Gastroesophageal sphincter (tissue), 4 donors: ENCODE data around the gene EMID1. TPM values are rescaled to one million over a fixed set of nuclear protein-coding genes. Genes with fewer than 3 reads are reported as not detected.

Experiments used
- ATAC-seq: fragments of 150-250 bp; one replicate; pipeline ENCODE4 v1.9.1; 2016; ENCODE audit warnings: mild to moderate bottlenecking, moderate library complexity
- H3K27ac ChIP-seq, 4 donors: fragments of 200-600 bp; sonication (generic) in 3 of 4; 1 replicate in 3 of 4; 2 replicates in 1 of 4; pipeline ENCODE4 v1.5.1; 2016 to 2019
- H3K27me3 ChIP-seq: fragments of 200-600 bp; sonication (generic); one replicate; pipeline ENCODE4 v1.5.1; 2019
- H3K36me3 ChIP-seq, 2 donors: fragments of 200-600 bp; sonication (generic); one replicate each; pipeline ENCODE4 v1.5.1; 2019; ENCODE audit warnings: control low read depth in 1 of 2
- H3K4me1 ChIP-seq, 3 donors: fragments of 200-600 bp; sonication (generic); 1 replicate in 2 of 3; 2 replicates in 1 of 3; pipeline ENCODE4 v1.5.1; 2016 to 2019; ENCODE audit warnings: control low read depth in 2 of 3
- H3K4me3 ChIP-seq, 2 donors: fragments of 200-600 bp; sonication (generic); one replicate each; pipeline ENCODE4 v1.5.1; 2019; ENCODE audit warnings: mild to moderate bottlenecking in 1 of 2, moderate library complexity in 1 of 2
- H3K9me3 ChIP-seq, 3 donors: fragments of 200-600 bp; sonication (generic); one replicate each; pipeline ENCODE4 v1.5.1; 2017 to 2019; ENCODE audit warnings: control low read depth in 2 of 3
- EP300 ChIP-seq: sonication (generic); formaldehyde crosslinking; IDR thresholded peaks from one replicate; pipeline ENCODE4 v1.6.1; 2017; ENCODE audit warnings: antibody characterized with exemption, mild to moderate bottlenecking
- POLR2AphosphoS5 ChIP-seq: sonication (generic); formaldehyde crosslinking; IDR thresholded peaks from one replicate; pipeline ENCODE4 v1.6.1; 2017; ENCODE audit warnings: antibody characterized with exemption
- WGBS, 2 donors: methylation state at CpG; one replicate each; pipeline ENCODE4 v1.1.5; 2018; ENCODE audit warnings: low coverage in 1 of 2; 5-methylcytosine and 5-hydroxymethylcytosine counted together
- small RNA-seq, 4 donors: library from RNA; depleted of rRNA; stranded (forward); fragments of <200 nt; gene quantifications; one replicate each; pipeline ENCODE3, GENCODE V24; 2016
- total RNA-seq, 4 donors: library from RNA; depleted of rRNA; stranded (reverse); fragments of >200 nt; gene quantifications; one replicate each; pipeline ENCODE4 v1.1.0, GENCODE V29; 2016

EMID1 gene
- total RNA-seq, 4 donors from 2014 or later = 0.15 to 1.5 (median 0.69) TPM

DNA sequence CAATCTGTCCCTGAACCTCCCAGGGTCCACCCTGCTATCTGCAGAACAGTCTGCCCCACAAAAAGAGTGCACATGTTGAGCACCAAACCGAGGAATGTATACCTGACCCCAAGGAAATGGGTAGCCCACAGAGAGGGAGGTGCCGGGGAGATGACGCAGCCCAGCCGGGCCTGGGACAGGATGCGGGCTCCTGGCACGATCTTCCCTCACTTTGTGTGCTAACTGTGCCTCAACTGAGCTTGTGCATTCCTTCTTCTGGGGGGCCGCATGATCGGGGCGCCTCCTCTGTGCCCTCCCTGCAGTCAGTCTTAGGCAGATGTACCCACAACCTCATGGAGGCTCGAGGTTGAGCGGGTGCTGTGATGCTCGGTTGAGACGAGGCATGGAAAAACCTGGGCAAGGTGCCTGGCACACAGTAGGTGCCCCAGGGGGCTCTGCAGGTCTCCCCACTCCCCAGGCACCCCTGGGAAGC lies 103.1 kb downstream of the EMID1 start:
- H3K36me3 ChIP-seq = no peaks in the 10 kb centered on the region
- no peaks in the 10 kb centered on the region for H3K9me3 ChIP-seq
- peaks cover 3 to 81% (median 54%) of the 10 kb centered on the region in 3 donors for H3K4me1 ChIP-seq
- peak overlapping the region; percentile 4 to 97 (median 94) for H3K27ac ChIP-seq
- TF ChIP-seq POLR2AphosphoS5 = no peak
- no peak for TF ChIP-seq EP300
- H3K27me3 ChIP-seq = peaks cover 9% of the 10 kb centered on the region
- no CpG with 5 or more reads among the region's 13 CpGs for WGBS, 2 donors
- H3K4me3 ChIP-seq = peak overlapping the region in 1 of 2 donors; percentile 95
- no peak for ATAC-seq

Small RNAs within 50 kb of the gene (small RNA-seq; reads per million reads assigned to genes)
- 0 reads per million in 4 donors for gene RNU6-1219P

Other genes with a start within 250 kb of the EMID1 start
- not detected for gene C22orf31, start 144.1 kb upstream of the EMID1 start, total RNA-seq
- 10 to 100 TPM in 2 of 4 donors, 1 to 10 TPM in 2; 7.5 to 17.4 (median 10.8) TPM for gene KREMEN1, start 132.9 kb upstream of the EMID1 start, total RNA-seq
- gene RHBDD3, start 62.1 kb downstream of the EMID1 start, total RNA-seq = 10 to 100 TPM in 3 of 4 donors, 1 to 10 TPM in 1; 7.2 to 27.7 (median 19.6) TPM
- 100 to 1,000 TPM; 169 to 209 (median 204) TPM for gene EWSR1, start 62.4 kb downstream of the EMID1 start, total RNA-seq
- gene GAS2L1, start 100.8 kb downstream of the EMID1 start, total RNA-seq = 10 to 100 TPM; 17.8 to 65.5 (median 36.8) TPM
- gene RASL10A, start 109.8 kb downstream of the EMID1 start, total RNA-seq = under 1 TPM in 3 of 4 donors, not detected in 1; 0.40 to 0.73 (median 0.72) TPM
- 10 to 100 TPM; 50.9 to 74.1 (median 55.8) TPM for gene AP1B1, start 182.7 kb downstream of the EMID1 start, total RNA-seq
- not detected for gene RFPL1, start 232.7 kb downstream of the EMID1 start, total RNA-seq